Transverse colon (tissue), 4 donors: Measurements from ENCODE around the gene HP1BP3. TPM values are rescaled to one million over a fixed set of nuclear protein-coding genes. Genes with fewer than 3 reads are reported as not detected.

Experiments used
- DNase-seq: peaks from one replicate; pipeline ENCODE4 v3.0.0-alpha.2; 2019
- H3K27ac ChIP-seq, 4 donors: fragments of 200-600 bp; sonication (generic); 2 replicates each; pipeline ENCODE4 v1.5.1; 2016 to 2018; ENCODE audit warnings: inconsistent platforms in 4 of 4
- H3K27me3 ChIP-seq: fragments of 200-600 bp; sonication (generic); 2 replicates; pipeline ENCODE4 v1.5.1; 2017; ENCODE audit warnings: inconsistent platforms
- H3K36me3 ChIP-seq, 4 donors: fragments of 200-600 bp; sonication (generic); 2 replicates each; pipeline ENCODE4 v1.5.1; 2017 to 2019; ENCODE audit warnings: inconsistent platforms in 4 of 4
- H3K4me1 ChIP-seq, 4 donors: fragments of 200-600 bp; sonication (generic); 2 replicates each; pipeline ENCODE4 v1.5.1; 2017 to 2020; ENCODE audit warnings: inconsistent platforms in 4 of 4
- H3K4me3 ChIP-seq, 4 donors: fragments of 200-600 bp; sonication (generic); 1 replicate in 1 of 4; 2 replicates in 3 of 4; pipeline versions ENCODE4 v1.5.1 to v1.6.1; 2017 to 2019; ENCODE audit warnings: inconsistent platforms in 4 of 4
- H3K9me3 ChIP-seq, 2 donors: fragments of 200-600 bp; sonication (generic); 2 replicates each; pipeline ENCODE4 v1.5.1; 2017 to 2019; ENCODE audit warnings: inconsistent platforms in 2 of 2
- EP300 ChIP-seq: sonication (generic); formaldehyde crosslinking; IDR thresholded peaks from one replicate; pipeline ENCODE4 v1.6.1; 2017; ENCODE audit warnings: antibody characterized with exemption, low read depth
- POLR2A ChIP-seq: fragments of 450-650 bp; IDR thresholded peaks from one replicate; pipeline ENCODE4 v1.6.1; 2016; ENCODE audit warnings: antibody characterized with exemption, mild to moderate bottlenecking, moderate library complexity
- POLR2AphosphoS5 ChIP-seq, 3 donors: sonication (generic); formaldehyde crosslinking; IDR thresholded peaks; one replicate each; pipeline ENCODE4 v1.6.1; 2016; ENCODE audit warnings: antibody characterized with exemption in 3 of 3
- WGBS, 2 donors: methylation state at CpG; one replicate each; pipeline ENCODE4 v1.1.5; 2018; ENCODE audit warnings: low coverage in 1 of 2; 5-methylcytosine and 5-hydroxymethylcytosine counted together
- in situ Hi-C, 4 donors: fragments of 200-750 bp; cut with MboI; loops; one replicate each; pipeline versions ENCODE4 v1.15.0 to v1.15.1; 2017; ENCODE audit warnings: low sequenced_read_pairs in 3 of 4, low pct_ligation_motif_present in 1 of 4, low pct_unique_long_range_greater_than_20kb in 1 of 4
- intact Hi-C: fragments of 100-400 bp; cut with DNase I; formaldehyde crosslinking; loops from one replicate; pipeline ENCODE4 v1.15.1; 2023; ENCODE audit warnings: low total_unique reads
- total RNA-seq, 4 donors: library from RNA; depleted of rRNA; stranded (reverse); fragments of >200 nt; gene quantifications; one replicate each; pipeline ENCODE4 v1.1.0, GENCODE V29; 2016
- TF ChIP-seq, protein P1 (sequence below), 5 experiments: fragments of 200-600 bp in 3 of 5; fragments of 450-650 bp in 2 of 5; sonication (generic) in 3 of 5; IDR thresholded peaks; 1 replicate in 2 of 5; 2 replicates in 3 of 5; pipeline ENCODE4 v1.5.1; 2016 to 2017; ENCODE audit warnings: antibody characterized with exemption in 5 of 5, inconsistent platforms in 3 of 5, mild to moderate bottlenecking in 2 of 5, moderate library complexity in 1 of 5

Gene HP1BP3
- total RNA-seq, 4 donors from 2014 or later: 143 to 272 (median 197) TPM

DNA sequence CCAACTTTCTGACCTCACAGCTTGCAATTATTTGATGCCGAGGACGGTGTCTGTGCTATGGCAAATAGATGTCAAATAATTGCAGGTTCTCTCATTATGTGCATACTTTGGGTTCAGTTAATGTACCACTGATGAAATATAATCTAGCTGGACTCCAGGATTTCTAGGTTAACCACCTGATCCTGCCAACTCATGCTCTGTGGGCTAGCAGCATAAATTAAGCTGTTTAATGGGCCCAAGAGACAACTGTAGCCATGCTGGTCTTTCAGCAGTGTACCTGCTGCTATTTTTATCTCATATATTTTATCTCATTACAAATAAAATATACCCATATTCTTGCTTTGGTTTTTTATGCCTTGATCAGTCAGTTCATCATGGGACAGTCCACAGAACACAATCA lies 43.3 kb upstream of the HP1BP3 start:
- in situ Hi-C loops (no loop called here), intact Hi-C loops (no loop called here)
- H3K27ac ChIP-seq: no peak overlapping the region
- no peak overlapping the region for H3K4me3 ChIP-seq
- DNase-seq: no peak
- peaks cover 0 to 16% (median 6%) of the 10 kb centered on the region in 4 donors for H3K36me3 ChIP-seq
- 59 to 87% methylated on average over 2 of the region's 2 CpGs for WGBS, 2 donors
- no peaks in the 10 kb centered on the region for H3K27me3 ChIP-seq
- TF ChIP-seq, protein P1, sequence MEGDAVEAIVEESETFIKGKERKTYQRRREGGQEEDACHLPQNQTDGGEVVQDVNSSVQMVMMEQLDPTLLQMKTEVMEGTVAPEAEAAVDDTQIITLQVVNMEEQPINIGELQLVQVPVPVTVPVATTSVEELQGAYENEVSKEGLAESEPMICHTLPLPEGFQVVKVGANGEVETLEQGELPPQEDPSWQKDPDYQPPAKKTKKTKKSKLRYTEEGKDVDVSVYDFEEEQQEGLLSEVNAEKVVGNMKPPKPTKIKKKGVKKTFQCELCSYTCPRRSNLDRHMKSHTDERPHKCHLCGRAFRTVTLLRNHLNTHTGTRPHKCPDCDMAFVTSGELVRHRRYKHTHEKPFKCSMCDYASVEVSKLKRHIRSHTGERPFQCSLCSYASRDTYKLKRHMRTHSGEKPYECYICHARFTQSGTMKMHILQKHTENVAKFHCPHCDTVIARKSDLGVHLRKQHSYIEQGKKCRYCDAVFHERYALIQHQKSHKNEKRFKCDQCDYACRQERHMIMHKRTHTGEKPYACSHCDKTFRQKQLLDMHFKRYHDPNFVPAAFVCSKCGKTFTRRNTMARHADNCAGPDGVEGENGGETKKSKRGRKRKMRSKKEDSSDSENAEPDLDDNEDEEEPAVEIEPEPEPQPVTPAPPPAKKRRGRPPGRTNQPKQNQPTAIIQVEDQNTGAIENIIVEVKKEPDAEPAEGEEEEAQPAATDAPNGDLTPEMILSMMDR (IDR thresholded peaks at IDR 0.05): no peak
- TF ChIP-seq EP300 (no peak), POLR2AphosphoS5 (IDR thresholded peaks at IDR 0.05) (no peak), POLR2A (no peak)
- peaks cover 0 to 9% (median 7%) of the 10 kb centered on the region in 4 donors for H3K4me1 ChIP-seq
- H3K9me3 ChIP-seq: no peaks in the 10 kb centered on the region

GRCh38 chr1:20829946-20830345 lies 42.8 kb upstream of the HP1BP3 start:
- WGBS, 2 donors: 47 to 52% methylated on average over 1 of the region's 1 CpG

DNA sequence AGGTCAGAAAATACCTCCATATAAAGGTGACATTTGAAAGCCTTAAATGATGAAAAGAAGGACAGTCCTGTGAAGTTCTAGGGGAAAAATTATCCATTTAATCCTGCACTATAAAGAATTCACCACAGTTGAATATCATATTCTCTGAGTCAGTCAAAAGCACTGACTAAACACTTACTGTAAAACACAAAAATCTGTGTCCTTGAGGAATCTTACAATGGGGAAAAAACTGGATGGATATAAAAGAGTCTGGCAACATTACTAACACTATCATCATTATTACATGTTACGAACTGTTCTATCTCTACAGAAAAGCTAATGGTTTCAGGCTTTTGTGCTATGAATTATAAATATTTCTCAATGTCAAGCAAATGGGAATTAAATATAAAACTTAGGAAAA lies 42.4 kb upstream of the HP1BP3 start:
- in situ Hi-C loops: no loop called here
- WGBS, 2 donors: 47 to 82% methylated on average over 1 of the region's 1 CpG
- Histone ChIP-seq H3K36me3 (peaks cover 0 to 19% (median 9%) of the 10 kb centered on the region in 4 donors), H3K27ac (no peak overlapping the region), H3K4me1 (peaks cover 0 to 9% (median 7%) of the 10 kb centered on the region in 4 donors), H3K27me3 (no peaks in the 10 kb centered on the region), H3K4me3 (no peak overlapping the region), H3K9me3 (no peaks in the 10 kb centered on the region)
- no peak for DNase-seq
- TF ChIP-seq EP300 (no peak), POLR2AphosphoS5 (IDR thresholded peaks at IDR 0.05) (no peak), POLR2A (no peak)
- TF ChIP-seq, protein P1 (IDR thresholded peaks at IDR 0.05): no peak
- intact Hi-C loops: no loop called here

More at GRCh38 chr1:20829946-20830345, 42.8 kb upstream of the HP1BP3 start:
- TF ChIP-seq POLR2A (no peak), EP300 (no peak), POLR2AphosphoS5 (IDR thresholded peaks at IDR 0.05) (no peak)
- TF ChIP-seq, protein P1 (IDR thresholded peaks at IDR 0.05): no peak
- Histone ChIP-seq H3K27ac (no peak overlapping the region), H3K36me3 (peaks cover 0 to 17% (median 7%) of the 10 kb centered on the region in 4 donors), H3K4me3 (no peak overlapping the region), H3K4me1 (peaks cover 0 to 9% (median 7%) of the 10 kb centered on the region in 4 donors), H3K9me3 (no peaks in the 10 kb centered on the region), H3K27me3 (no peaks in the 10 kb centered on the region)
- in situ Hi-C loops (no loop called here), intact Hi-C loops (no loop called here)
- no peak for DNase-seq

DNA sequence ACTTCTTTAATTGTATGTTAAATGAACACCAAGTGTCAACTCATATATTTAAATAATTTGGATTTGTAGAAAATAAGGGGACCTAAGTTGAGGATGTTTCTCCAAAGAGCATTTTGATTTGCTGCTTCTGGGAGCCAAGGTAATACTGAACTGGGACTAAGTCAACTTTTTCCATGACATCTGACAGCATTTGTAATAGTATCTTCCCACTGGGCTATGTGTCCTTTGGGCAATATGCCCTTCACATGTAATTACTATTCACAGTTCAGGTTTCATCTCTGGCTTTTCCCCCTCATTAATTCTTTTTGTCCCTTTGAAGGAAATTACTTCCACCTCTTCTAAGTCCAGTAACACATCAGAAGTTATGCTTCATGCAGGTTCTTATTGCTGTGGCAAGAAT lies 36.7 kb upstream of the HP1BP3 start:
- TF ChIP-seq EP300: no peak
- TF ChIP-seq, protein P1 (IDR thresholded peaks at IDR 0.05): no peak
- TF ChIP-seq POLR2AphosphoS5 (IDR thresholded peaks at IDR 0.05): no peak
- no peak for TF ChIP-seq POLR2A
- Histone ChIP-seq H3K36me3 (peaks cover 0 to 26% (median 12%) of the 10 kb centered on the region in 4 donors), H3K4me3 (no peak overlapping the region), H3K4me1 (no peaks in the 10 kb centered on the region), H3K27ac (no peak overlapping the region), H3K27me3 (no peaks in the 10 kb centered on the region), H3K9me3 (no peaks in the 10 kb centered on the region)
- intact Hi-C loops (no loop called here), in situ Hi-C loops (no loop called here)
- no peak for DNase-seq
